ENCODE data around the gene PPM1B. TPM values are rescaled to one million over a fixed set of nuclear protein-coding genes. Genes with fewer than 3 reads are reported as not detected.

PPM1B gene
- total and polyA plus RNA-seq, 2 of the 8 experiments (the other 6 are each of a cell fraction or from before 2014, with no cell fraction given), result 43.6 to 126 TPM

DNA sequence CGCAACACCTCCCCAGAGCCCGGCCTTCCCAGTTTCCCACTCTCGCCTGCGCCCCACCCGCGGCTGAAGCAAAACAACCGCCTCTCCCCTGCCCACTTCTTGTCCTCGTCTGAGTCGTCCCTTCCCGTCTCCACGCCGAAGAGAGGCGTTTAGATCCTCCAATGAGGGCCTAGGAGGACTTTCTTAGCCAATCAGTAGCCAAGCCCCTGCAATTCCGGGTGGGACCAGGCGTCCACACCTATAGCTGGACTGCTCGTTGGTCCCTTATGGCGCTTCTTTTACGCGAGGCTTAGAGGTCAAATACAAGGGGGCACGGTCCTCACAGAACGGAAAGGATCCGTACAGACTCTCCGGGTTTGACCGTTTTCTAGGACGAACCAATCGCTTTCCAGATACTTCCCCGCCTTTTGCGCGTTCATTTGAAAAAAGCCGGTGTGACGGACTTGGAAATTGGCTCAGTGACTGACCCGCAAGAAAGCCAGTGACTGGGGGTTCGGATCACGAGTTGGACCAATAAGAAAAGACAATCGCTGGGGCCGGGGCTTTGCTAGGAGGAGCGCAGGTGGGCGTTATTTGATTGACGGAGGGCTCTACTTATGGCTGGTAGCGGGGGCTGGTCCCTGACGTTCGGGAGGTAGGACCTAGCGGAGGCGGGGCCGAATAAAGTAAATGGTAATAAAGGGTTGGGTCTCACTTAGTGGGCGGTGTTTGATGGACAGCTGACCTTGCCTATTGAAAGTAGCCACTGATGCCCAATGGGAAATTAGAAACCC is 581 bp upstream of the PPM1B start (continued):
- TF ChIP-seq, protein P1, sequence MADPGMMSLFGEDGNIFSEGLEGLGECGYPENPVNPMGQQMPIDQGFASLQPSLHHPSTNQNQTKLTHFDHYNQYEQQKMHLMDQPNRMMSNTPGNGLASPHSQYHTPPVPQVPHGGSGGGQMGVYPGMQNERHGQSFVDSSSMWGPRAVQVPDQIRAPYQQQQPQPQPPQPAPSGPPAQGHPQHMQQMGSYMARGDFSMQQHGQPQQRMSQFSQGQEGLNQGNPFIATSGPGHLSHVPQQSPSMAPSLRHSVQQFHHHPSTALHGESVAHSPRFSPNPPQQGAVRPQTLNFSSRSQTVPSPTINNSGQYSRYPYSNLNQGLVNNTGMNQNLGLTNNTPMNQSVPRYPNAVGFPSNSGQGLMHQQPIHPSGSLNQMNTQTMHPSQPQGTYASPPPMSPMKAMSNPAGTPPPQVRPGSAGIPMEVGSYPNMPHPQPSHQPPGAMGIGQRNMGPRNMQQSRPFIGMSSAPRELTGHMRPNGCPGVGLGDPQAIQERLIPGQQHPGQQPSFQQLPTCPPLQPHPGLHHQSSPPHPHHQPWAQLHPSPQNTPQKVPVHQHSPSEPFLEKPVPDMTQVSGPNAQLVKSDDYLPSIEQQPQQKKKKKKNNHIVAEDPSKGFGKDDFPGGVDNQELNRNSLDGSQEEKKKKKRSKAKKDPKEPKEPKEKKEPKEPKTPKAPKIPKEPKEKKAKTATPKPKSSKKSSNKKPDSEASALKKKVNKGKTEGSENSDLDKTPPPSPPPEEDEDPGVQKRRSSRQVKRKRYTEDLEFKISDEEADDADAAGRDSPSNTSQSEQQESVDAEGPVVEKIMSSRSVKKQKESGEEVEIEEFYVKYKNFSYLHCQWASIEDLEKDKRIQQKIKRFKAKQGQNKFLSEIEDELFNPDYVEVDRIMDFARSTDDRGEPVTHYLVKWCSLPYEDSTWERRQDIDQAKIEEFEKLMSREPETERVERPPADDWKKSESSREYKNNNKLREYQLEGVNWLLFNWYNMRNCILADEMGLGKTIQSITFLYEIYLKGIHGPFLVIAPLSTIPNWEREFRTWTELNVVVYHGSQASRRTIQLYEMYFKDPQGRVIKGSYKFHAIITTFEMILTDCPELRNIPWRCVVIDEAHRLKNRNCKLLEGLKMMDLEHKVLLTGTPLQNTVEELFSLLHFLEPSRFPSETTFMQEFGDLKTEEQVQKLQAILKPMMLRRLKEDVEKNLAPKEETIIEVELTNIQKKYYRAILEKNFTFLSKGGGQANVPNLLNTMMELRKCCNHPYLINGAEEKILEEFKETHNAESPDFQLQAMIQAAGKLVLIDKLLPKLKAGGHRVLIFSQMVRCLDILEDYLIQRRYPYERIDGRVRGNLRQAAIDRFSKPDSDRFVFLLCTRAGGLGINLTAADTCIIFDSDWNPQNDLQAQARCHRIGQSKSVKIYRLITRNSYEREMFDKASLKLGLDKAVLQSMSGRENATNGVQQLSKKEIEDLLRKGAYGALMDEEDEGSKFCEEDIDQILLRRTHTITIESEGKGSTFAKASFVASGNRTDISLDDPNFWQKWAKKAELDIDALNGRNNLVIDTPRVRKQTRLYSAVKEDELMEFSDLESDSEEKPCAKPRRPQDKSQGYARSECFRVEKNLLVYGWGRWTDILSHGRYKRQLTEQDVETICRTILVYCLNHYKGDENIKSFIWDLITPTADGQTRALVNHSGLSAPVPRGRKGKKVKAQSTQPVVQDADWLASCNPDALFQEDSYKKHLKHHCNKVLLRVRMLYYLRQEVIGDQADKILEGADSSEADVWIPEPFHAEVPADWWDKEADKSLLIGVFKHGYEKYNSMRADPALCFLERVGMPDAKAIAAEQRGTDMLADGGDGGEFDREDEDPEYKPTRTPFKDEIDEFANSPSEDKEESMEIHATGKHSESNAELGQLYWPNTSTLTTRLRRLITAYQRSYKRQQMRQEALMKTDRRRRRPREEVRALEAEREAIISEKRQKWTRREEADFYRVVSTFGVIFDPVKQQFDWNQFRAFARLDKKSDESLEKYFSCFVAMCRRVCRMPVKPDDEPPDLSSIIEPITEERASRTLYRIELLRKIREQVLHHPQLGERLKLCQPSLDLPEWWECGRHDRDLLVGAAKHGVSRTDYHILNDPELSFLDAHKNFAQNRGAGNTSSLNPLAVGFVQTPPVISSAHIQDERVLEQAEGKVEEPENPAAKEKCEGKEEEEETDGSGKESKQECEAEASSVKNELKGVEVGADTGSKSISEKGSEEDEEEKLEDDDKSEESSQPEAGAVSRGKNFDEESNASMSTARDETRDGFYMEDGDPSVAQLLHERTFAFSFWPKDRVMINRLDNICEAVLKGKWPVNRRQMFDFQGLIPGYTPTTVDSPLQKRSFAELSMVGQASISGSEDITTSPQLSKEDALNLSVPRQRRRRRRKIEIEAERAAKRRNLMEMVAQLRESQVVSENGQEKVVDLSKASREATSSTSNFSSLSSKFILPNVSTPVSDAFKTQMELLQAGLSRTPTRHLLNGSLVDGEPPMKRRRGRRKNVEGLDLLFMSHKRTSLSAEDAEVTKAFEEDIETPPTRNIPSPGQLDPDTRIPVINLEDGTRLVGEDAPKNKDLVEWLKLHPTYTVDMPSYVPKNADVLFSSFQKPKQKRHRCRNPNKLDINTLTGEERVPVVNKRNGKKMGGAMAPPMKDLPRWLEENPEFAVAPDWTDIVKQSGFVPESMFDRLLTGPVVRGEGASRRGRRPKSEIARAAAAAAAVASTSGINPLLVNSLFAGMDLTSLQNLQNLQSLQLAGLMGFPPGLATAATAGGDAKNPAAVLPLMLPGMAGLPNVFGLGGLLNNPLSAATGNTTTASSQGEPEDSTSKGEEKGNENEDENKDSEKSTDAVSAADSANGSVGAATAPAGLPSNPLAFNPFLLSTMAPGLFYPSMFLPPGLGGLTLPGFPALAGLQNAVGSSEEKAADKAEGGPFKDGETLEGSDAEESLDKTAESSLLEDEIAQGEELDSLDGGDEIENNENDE (IDR thresholded peaks at IDR 0.05; ENCODE audit: insufficient replicate concordance, low read length), result no peak
- TF ChIP-seq, protein P2, sequence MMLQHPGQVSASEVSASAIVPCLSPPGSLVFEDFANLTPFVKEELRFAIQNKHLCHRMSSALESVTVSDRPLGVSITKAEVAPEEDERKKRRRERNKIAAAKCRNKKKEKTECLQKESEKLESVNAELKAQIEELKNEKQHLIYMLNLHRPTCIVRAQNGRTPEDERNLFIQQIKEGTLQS (IDR thresholded peaks at IDR 0.05; ENCODE audit: insufficient read depth, low read depth, low read length), result no peak
- TF ChIP-seq, protein P3, sequence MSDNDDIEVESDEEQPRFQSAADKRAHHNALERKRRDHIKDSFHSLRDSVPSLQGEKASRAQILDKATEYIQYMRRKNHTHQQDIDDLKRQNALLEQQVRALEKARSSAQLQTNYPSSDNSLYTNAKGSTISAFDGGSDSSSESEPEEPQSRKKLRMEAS (IDR thresholded peaks at IDR 0.05), result peak; percentile 59; the same call in 1 of the 2 replicates
- TF ChIP-seq TAF1 (IDR thresholded peaks at IDR 0.05; ENCODE audit: low read depth, low read length), result peak; percentile 69
